Activated T-cell treated with anti-CD3 and anti-CD28 coated beads for 48 hours (primary cell): ENCODE measurements around the gene SHISA5.
A peak's percentile ranks its signal among the peaks of the same experiment; 100 is the strongest.
"Not testable (repeated sequence)": the region's sequence is repeated elsewhere in the genome, so short reads cannot be mapped to it uniquely, and the experiment has no call there.

Experiments
- DNase-seq: peaks from one replicate; pipeline ENCODE4 v3.0.0-alpha.2; 2020; ENCODE audit warnings: low read depth

Gene SHISA5

GRCh38 chr3:48477959-48478520 lies 25.9 kb downstream of the SHISA5 start:
- no peak for DNase-seq

DNA sequence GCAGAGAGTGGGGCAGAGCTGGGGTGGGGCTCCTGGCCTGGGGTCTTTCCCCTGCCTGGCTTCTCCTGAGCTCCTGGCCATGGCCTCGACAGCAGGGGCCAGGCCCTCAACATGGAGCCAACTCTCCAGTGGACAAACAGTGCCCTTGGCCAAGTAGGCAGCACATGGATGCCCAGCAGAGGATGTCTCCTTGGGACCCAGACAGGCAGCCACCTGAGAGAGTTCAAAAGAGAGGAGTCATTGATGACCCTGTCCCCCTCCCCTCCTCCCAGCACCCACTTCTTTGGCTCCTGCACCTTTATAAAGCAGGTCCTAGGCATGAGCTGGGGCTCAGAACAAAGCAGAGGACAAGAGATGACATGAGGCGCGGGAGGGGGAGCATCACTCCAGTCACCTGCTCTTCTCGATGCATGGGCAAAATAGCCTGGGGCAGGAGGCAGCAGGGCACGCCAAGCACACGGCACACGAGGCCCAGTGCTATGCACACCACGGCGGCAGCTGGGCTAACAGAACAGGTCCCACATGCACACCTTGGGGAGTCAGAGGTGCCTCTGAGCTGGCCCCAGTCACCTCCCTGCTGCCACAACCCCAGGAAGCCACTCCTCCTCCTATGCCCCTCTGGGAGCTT lies 27.4 kb downstream of the SHISA5 start:
- no peak for DNase-seq

GRCh38 chr3:48475188-48475587 lies 28.8 kb downstream of the SHISA5 start:
- no peak for DNase-seq

GRCh38 chr3:48474619-48475018 lies 29.4 kb downstream of the SHISA5 start:
- DNase-seq: no peak

- not testable (repeated sequence) for DNase-seq
Observed at GRCh38 chr3:48474031-48474430, 29.9 kb downstream of the SHISA5 start.

DNA sequence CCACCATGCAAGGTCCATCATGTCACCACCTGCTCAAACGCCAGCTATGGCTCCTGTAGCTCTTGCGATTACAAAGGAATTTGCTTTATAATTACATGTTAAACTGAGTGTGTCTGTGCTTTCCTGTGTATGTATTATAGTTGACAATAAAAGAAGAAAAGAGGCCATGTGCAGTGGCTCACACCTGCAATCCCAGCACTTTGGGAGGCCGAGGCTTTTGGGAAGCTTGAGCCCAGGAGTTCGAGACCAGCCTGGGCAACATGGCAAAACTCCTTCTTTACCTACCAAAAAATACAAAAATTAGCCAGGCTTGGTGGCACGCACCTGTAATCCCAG lies 30.4 kb downstream of the SHISA5 start:
- no peak for DNase-seq

GRCh38 chr3:48472923-48473616 lies 30.9 kb downstream of the SHISA5 start:
- DNase-seq: peak; percentile 92

DNA sequence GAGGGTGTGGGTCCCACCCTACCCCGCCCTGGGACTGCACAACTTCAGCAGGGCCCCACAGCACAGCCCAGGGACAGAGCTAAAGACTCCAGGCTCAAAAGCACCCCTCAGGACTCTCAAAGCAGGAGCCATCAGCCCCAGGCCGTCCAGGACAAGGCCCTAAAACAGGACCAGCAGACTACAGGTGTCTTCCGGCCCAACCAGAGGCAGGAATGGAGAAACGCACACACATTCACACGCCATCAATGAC lies 31.4 kb downstream of the SHISA5 start:
- DNase-seq: no peak

- DNase-seq: no peak
Observed at GRCh38 chr3:48470286-48470685, 33.7 kb downstream of the SHISA5 start.

GRCh38 chr3:48469046-48469915 lies 34.7 kb downstream of the SHISA5 start:
- DNase-seq: no peak

DNA sequence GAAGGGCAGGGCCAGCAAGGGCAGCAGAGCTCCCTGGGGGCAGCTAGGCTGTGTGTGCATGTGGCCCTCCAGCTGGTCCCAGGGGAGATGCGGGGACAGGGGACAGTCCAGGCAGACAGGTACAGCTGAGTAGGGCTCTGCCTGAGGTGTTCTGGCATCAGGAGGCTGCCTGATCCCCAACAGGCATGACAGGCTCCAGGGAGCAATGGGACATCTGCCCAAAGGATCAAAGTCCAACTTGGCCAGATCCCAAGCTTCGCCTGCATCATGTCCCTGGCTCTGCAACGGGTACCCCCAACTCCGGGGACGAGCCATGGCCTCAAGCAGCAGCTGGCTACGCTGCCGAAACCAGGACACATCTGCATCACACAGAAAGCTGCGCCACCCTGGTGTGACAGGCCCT lies 35.6 kb downstream of the SHISA5 start:
- no peak for DNase-seq

DNA sequence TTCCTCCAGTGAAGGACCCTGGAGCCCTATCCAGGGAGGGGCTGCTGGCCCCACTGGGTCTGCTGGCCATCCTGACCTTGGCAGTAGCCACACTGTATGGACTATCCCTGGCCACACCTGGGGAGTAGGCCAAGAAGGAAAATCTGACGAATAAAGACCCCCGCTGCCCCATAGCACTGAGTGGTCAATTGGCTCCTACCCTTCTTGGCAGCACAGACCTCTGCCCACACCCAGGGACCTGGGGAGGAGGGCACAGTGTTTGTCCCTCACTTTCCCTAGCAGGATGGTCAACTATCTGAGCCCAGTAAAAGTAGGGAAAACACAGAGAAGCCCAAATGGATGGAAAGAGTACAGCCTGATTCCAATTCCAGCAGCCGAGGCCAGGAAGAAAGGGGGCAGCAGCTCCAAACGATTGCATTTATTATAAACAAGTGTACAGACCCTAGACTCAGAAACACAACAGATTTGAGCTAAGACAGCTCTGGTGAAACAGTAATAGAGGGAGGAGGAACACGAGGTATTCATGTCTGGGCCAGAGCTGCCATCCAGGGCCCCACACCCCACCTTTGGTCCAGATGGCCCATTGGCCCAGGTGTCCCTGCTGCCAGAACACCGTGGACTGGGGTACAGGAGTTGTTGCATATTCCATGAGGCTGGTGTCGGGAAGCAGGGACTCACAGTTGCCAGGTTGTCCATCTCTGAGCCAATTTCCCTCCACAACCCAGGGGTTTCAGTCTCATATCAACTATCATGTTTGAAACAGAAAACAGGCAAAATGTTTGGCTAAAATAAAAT lies 36.3 kb downstream of the SHISA5 start:
- no peak for DNase-seq

DNA sequence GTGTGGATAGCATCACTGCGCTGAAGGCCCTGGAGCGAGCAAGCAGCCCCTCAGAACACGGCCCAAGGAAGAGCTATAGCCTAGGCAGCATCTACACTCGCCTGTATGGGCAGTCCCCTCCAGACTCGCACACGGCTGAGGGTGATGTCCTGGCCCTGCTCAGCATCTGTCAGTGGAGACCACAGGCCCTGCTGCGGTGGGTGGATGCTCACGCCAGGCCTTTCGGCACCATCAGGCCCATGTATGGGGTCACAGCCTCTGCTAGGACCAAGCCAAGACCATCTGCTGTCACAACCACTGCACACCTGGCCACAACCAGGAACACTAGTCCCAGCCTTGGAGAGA lies 36.9 kb downstream of the SHISA5 start:
- DNase-seq: no peak

GRCh38 chr3:48466386-48467109 lies 37.4 kb downstream of the SHISA5 start:
- no peak for DNase-seq

GRCh38 chr3:48465531-48466378 lies 38.2 kb downstream of the SHISA5 start:
- DNase-seq: peak; percentile 78

DNA sequence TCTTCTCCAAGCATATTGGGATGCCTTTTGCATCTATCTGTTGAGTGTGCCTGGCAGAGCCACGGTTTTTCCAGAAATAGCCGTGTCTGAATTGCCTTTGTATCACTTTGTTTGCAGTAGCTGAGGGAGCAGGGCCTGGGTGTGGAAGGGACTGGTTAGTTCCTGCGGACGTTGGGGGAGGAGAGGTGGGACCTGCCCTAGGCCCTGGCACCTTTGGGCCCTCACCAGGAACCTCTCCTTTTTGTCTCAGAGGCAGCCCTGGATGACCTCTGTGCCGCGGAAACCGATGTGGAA lies 38.8 kb downstream of the SHISA5 start:
- no peak for DNase-seq

GRCh38 chr3:48464713-48465221 lies 39.2 kb downstream of the SHISA5 start:
- DNase-seq: no peak

GRCh38 chr3:48463703-48464102 lies 40.3 kb downstream of the SHISA5 start:
- no peak for DNase-seq

DNA sequence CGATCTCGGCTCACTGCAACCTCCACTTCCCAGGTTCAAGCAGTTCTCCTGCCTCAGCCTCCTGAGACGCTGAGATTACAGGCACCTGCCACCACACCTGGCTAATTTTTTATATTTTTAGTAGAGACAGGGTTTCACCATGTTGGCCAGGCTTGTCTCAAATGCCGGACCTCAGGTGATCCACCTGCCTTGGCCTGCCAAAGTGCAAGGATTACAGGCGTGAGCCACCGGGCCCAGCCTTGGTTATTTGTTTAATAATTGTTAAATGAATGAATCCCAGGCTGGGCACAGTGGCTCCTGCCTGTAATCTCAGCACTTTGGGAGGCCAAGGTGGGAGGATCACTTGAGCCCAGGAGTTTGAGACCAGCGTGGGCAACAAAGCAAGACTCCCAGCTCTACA lies 42.2 kb downstream of the SHISA5 start:
- DNase-seq: not testable (repeated sequence)

- no peak for DNase-seq
Observed at GRCh38 chr3:48460517-48460902, 43.5 kb downstream of the SHISA5 start.
